H1 (cell line): ENCODE measurements around the gene NTNG2. TPM values are rescaled to one million over a fixed set of nuclear protein-coding genes. Genes with fewer than 3 reads are reported as not detected.

Experiments
- CTCF ChIA-PET: fragments of 300-600 bp; sonication (Branson Sonifier 250); formaldehyde crosslinking; loops from one replicate; lab custom pipeline; 2021; ENCODE audit not compliant: partially characterized antibody; lab: Charles Lee
- POLR2A ChIA-PET: fragments of 300-600 bp; sonication (Branson Sonifier 250); formaldehyde crosslinking; loops from one replicate; lab custom pipeline; 2021; ENCODE audit warnings: inconsistent platforms; ENCODE audit not compliant: partially characterized antibody; lab: Charles Lee
- DNase-seq, 2 experiments: peaks; one replicate each; pipeline versions ENCODE4 v3.0.0 to v3.0.0-alpha.2; 2010 to 2022; ENCODE audit warnings: low spot score in 2 of 2, low read depth in 1 of 2, mixed read lengths in 1 of 2
- FAIRE-seq: peaks from 2 replicates; lab custom pipeline; 2011; peaks lifted over from hg19 to GRCh38; lab: Jason Lieb, UNC
- H2AFZ ChIP-seq: 2 replicates; pipeline ENCODE4 v1.8.1; 2012; ENCODE audit warnings: low read length, inconsistent platforms
- H2AK5ac ChIP-seq: 2 replicates; pipeline ENCODE4 v1.6.1; 2013; ENCODE audit warnings: low read depth, low read length
- H2BK120ac ChIP-seq: replicated peaks from 2 replicates; pipeline ENCODE3; 2013; ENCODE audit warnings: low read depth, low read length, inconsistent platforms
- H2BK12ac ChIP-seq: 2 replicates; pipeline ENCODE4 v1.6.1; 2013; ENCODE audit warnings: low read depth, low read length
- H2BK15ac ChIP-seq: 2 replicates; pipeline ENCODE4 v1.6.1; 2013; ENCODE audit warnings: low read length
- H2BK20ac ChIP-seq: 2 replicates; pipeline ENCODE4 v1.6.1; 2013; ENCODE audit warnings: low read length
- H2BK5ac ChIP-seq: 2 replicates; pipeline ENCODE4 v1.6.1; 2013; ENCODE audit warnings: low read depth, low read length
- H3K14ac ChIP-seq: 2 replicates; pipeline ENCODE4 v1.6.1; 2013; ENCODE audit warnings: inconsistent platforms; ENCODE audit not compliant: insufficient read length
- H3K18ac ChIP-seq: 2 replicates; pipeline ENCODE4 v1.6.1; 2013; ENCODE audit warnings: low read length; ENCODE audit errors: extremely low read depth
- H3K23ac ChIP-seq: 2 replicates; pipeline ENCODE4 v1.6.1; 2013; ENCODE audit warnings: inconsistent platforms; ENCODE audit not compliant: insufficient read length
- H3K23me2 ChIP-seq: 2 replicates; pipeline ENCODE4 v1.6.1; 2013; ENCODE audit warnings: low read depth, low read length
- H3K27ac ChIP-seq: 2 replicates; pipeline ENCODE4 v1.6.1; 2011; ENCODE audit warnings: low read depth, low read length, inconsistent platforms
- H3K27me3 ChIP-seq, 4 experiments: replicated peaks in 1 of 4; 1 replicate in 1 of 4; 2 replicates in 3 of 4; pipeline versions ENCODE4 v1.6.1 to v1.8.1; 2011 to 2013; ENCODE audit warnings: low read length in 3 of 4, mild to moderate bottlenecking in 3 of 4, inconsistent platforms in 2 of 4, mixed read lengths in 2 of 4, moderate library complexity in 1 of 4; ENCODE audit not compliant: control insufficient read depth in 3 of 4, insufficient read depth in 3 of 4; ENCODE audit errors: extremely low read depth in 1 of 4
- H3K36me3 ChIP-seq, 4 experiments: 2 replicates each; pipeline versions ENCODE4 v1.6.1 to v1.8.1; 2011 to 2013; ENCODE audit warnings: mild to moderate bottlenecking in 4 of 4, low read length in 3 of 4, moderate library complexity in 2 of 4, control low read depth in 1 of 4, inconsistent platforms in 1 of 4; ENCODE audit not compliant: insufficient read depth in 4 of 4, control insufficient read depth in 2 of 4
- H3K4ac ChIP-seq: replicated peaks from 2 replicates; pipeline ENCODE3; 2013; ENCODE audit warnings: low read length, low read depth, mixed read lengths, inconsistent platforms; ENCODE audit not compliant: insufficient read length
- H3K4me1 ChIP-seq, 4 experiments: replicated peaks in 1 of 4; 1 replicate in 1 of 4; 2 replicates in 3 of 4; pipeline versions ENCODE4 v1.6.1 to v1.8.1; 2011 to 2013; ENCODE audit warnings: low read length in 3 of 4, inconsistent platforms in 2 of 4, mixed read lengths in 1 of 4; ENCODE audit not compliant: insufficient read depth in 4 of 4, control insufficient read depth in 3 of 4
- H3K4me2 ChIP-seq, 2 experiments: 2 replicates each; pipeline versions ENCODE4 v1.6.1 to v1.8.1; 2011 to 2013; ENCODE audit warnings: low read depth in 2 of 2, low read length in 2 of 2, control low read depth in 1 of 2, inconsistent platforms in 1 of 2, mild to moderate bottlenecking in 1 of 2; ENCODE audit not compliant: insufficient read depth in 1 of 2
- H3K4me3 ChIP-seq, 4 experiments: fragments of 200-600, 300-600 bp in 1 of 4; sonication (generic), shearing (Covaris generic), sonication (Bioruptor Twin) in 1 of 4; 2 replicates each; pipeline versions ENCODE4 v1.5.1 to v1.8.1; 2011 to 2016; ENCODE audit warnings: low read length in 4 of 4, low read depth in 3 of 4, control low read depth in 2 of 4, inconsistent platforms in 2 of 4, mild to moderate bottlenecking in 2 of 4, mixed read lengths in 1 of 4, moderate library complexity in 1 of 4; ENCODE audit not compliant: insufficient read depth in 2 of 4; ENCODE audit errors: extremely low read depth in 1 of 4
- H3K56ac ChIP-seq: replicated peaks from 2 replicates; pipeline ENCODE3; 2013; ENCODE audit warnings: low read depth, mild to moderate bottlenecking, mixed read lengths, low read length, inconsistent platforms; ENCODE audit not compliant: insufficient read length
- H3K79me1 ChIP-seq: 2 replicates; pipeline ENCODE4 v1.6.1; 2013; ENCODE audit warnings: low read depth, low read length, control low read depth
- H3K79me2 ChIP-seq, 2 experiments: 2 replicates each; pipeline versions ENCODE4 v1.6.1 to v1.8.1; 2012 to 2013; ENCODE audit warnings: low read length in 2 of 2, mild to moderate bottlenecking in 2 of 2, inconsistent platforms in 1 of 2; ENCODE audit not compliant: insufficient read depth in 2 of 2, control insufficient read depth in 1 of 2
- H3K9ac ChIP-seq, 4 experiments: replicated peaks in 1 of 4; 1 replicate in 1 of 4; 2 replicates in 3 of 4; pipeline versions ENCODE4 v1.6.1 to v1.8.1; 2011 to 2013; ENCODE audit warnings: low read depth in 3 of 4, low read length in 3 of 4, control low read depth in 2 of 4, mild to moderate bottlenecking in 2 of 4, moderate library complexity in 2 of 4, inconsistent platforms in 1 of 4; ENCODE audit errors: extremely low read depth in 1 of 4
- H3K9me3 ChIP-seq, 2 experiments: 2 replicates each; pipeline versions ENCODE4 v1.6.1 to v1.8.1; 2012 to 2013; ENCODE audit warnings: mild to moderate bottlenecking in 2 of 2, moderate library complexity in 2 of 2, control low read depth in 1 of 2, inconsistent platforms in 1 of 2, low read depth in 1 of 2, low read length in 1 of 2, mixed read lengths in 1 of 2; ENCODE audit not compliant: insufficient read depth in 2 of 2
- H4K20me1 ChIP-seq, 2 experiments: replicated peaks in 1 of 2; 2 replicates each; pipeline versions ENCODE3 to v1.8.1; 2011 to 2013; ENCODE audit warnings: inconsistent platforms in 2 of 2, low read length in 2 of 2, mild to moderate bottlenecking in 1 of 2; ENCODE audit not compliant: insufficient read depth in 2 of 2, control insufficient read depth in 1 of 2
- H4K5ac ChIP-seq: 2 replicates; pipeline ENCODE4 v1.6.1; 2013; ENCODE audit warnings: low read length, low read depth, mixed read lengths, inconsistent platforms; ENCODE audit not compliant: insufficient read length
- H4K8ac ChIP-seq: 2 replicates; pipeline ENCODE4 v1.8.0; 2013; ENCODE audit warnings: mild to moderate bottlenecking, moderate library complexity, low read length, inconsistent platforms; ENCODE audit not compliant: insufficient read depth; ENCODE audit errors: extremely low read depth
- H4K91ac ChIP-seq: replicated peaks from 2 replicates; pipeline ENCODE3; 2013; ENCODE audit warnings: low read length, mixed read lengths, inconsistent platforms; ENCODE audit not compliant: insufficient read length
- HDAC2 ChIP-seq, 2 experiments: fragments of 300-600 bp in 1 of 2; sonication (generic) in 1 of 2; IDR thresholded peaks; 2 replicates each; pipeline ENCODE4 v1.6.1; 2011 to 2012; ENCODE audit warnings: low read depth in 2 of 2, low read length in 2 of 2, mild to moderate bottlenecking in 2 of 2, moderate library complexity in 2 of 2, borderline replicate concordance in 1 of 2, inconsistent platforms in 1 of 2
- KDM1A ChIP-seq: fragments of 200-600, 300-600 bp; sonication (generic); IDR thresholded peaks from 2 replicates; pipeline ENCODE4 v1.7.1; 2016; ENCODE audit warnings: mild to moderate bottlenecking, low read length, borderline replicate concordance
- SP4 ChIP-seq: IDR thresholded peaks from 2 replicates; pipeline ENCODE4 v1.6.1; 2012; ENCODE audit warnings: low read length, inconsistent platforms
- SRF ChIP-seq: IDR thresholded peaks from 2 replicates; pipeline ENCODE4 v1.6.1; 2011; ENCODE audit warnings: mild to moderate bottlenecking, low read depth, low read length, moderate library complexity
- WGBS, 2 experiments: shearing (Covaris generic) in 1 of 2; methylation state at CpG; one replicate each; pipeline versions ENCODE4 v1.1.6 to v1.1.7; 2013 to 2015; ENCODE audit warnings: low lambda C conversion rate in 2 of 2, mixed read lengths in 2 of 2, inconsistent platforms in 1 of 2, low coverage in 1 of 2, missing lambda C conversion rate in 1 of 2; ENCODE audit not compliant: insufficient replicate concordance in 2 of 2, insufficient coverage in 1 of 2, insufficient read length in 1 of 2; ENCODE audit errors: extremely low coverage in 1 of 2, missing lambda C conversion rate in 1 of 2; 5-methylcytosine and 5-hydroxymethylcytosine counted together
- polyA plus RNA-seq, 7 experiments: library from polyadenylated mRNA; depleted of rRNA in 3 of 7; stranded (reverse) in 5 of 7; unstranded in 2 of 7; fragments of >200 nt in 5 of 7; fragments of 200-250 nt in 2 of 7; gene quantifications; 1 replicate in 5 of 7; 2 replicates in 1 of 7; 4 replicates in 1 of 7; pipeline versions ENCODE4 v1.2.1 to v1.2.3, GENCODE V29; 2011 to 2013; ENCODE audit warnings: missing spikeins in 2 of 7, mixed read lengths in 2 of 7
- total RNA-seq: library from RNA; stranded (reverse); fragmentation: NEBNext Ultra II Directional; extraction: Animal tissue kit (Norgen Biotek cat#: 25700); gene quantifications from 2 replicates; pipeline ENCODE4 v1.2.1, GENCODE V29; 2021

The NTNG2 gene
- total and polyA plus RNA-seq, 2 of the 8 experiments (the other 6 are each of a cell fraction or from before 2014, with no cell fraction given) = 1.4 to 1.5 TPM

- Histone ChIP-seq H2BK20ac (no peak overlapping the region), H4K8ac (no peak overlapping the region), H3K14ac (no peak overlapping the region), H2BK120ac (no peak overlapping the region), H3K79me1 (no peaks in the 10 kb centered on the region), H3K56ac (no peak overlapping the region), H3K4me1 (peaks cover 0 to 5% (median 2%) of the 10 kb centered on the region in 4 experiments; a peak in 4 of 7 replicates), H2BK15ac (no peak overlapping the region), H2BK12ac (no peak overlapping the region), H4K91ac (no peak overlapping the region), H3K27me3 (no peaks in the 10 kb centered on the region; a peak in 1 of 7 replicates), H3K79me2 (no peaks in the 10 kb centered on the region), H3K23ac (no peak overlapping the region), H3K4ac (no peak overlapping the region), H3K9ac (no peak overlapping the region), H3K27ac (no peak overlapping the region), H3K4me3 (no peak overlapping the region), H2BK5ac (no peak overlapping the region), H4K5ac (no peak overlapping the region), H3K36me3 (no peaks in the 10 kb centered on the region), H3K18ac (no peak overlapping the region), H2AFZ (no peak overlapping the region), H3K4me2 (no peak overlapping the region), H3K9me3 (no peaks in the 10 kb centered on the region), H3K23me2 (no peaks in the 10 kb centered on the region), H2AK5ac (no peak overlapping the region), H4K20me1 (peaks cover 0 to 2% of the 10 kb centered on the region in 2 experiments)
- DNase-seq (no peak), FAIRE-seq (no peak)
- POLR2A ChIA-PET = no interaction called here
- CTCF ChIA-PET = interaction anchor here (0.7 to 16.9 kb wide), 20 partner anchors 9 to 472 kb away, joined by 3 to 370 read pairs (median 4); partner anchors contain the start of gene NTNG2
- 86% methylated on average over 12 of the region's 12 CpGs; no CpG with 5 or more reads in 1 of the 2 experiments for WGBS, 2 experiments
- TF ChIP-seq SRF (no peak), SP4 (no peak), KDM1A (no peak), HDAC2 (IDR thresholded peaks at IDR 0.05; ENCODE audit: borderline replicate concordance in 1 of 2, low read depth in 2 of 2, low read length in 2 of 2) (no peak)
These were observed 72.7 kb downstream of the NTNG2 start for GRCh38 chr9:132234535-132234934.
